ENCODE measurements around the gene ARHGAP15. TPM values are rescaled to one million over a fixed set of nuclear protein-coding genes. Genes with fewer than 3 reads are reported as not detected.

Gene ARHGAP15
- total RNA-seq, 1 donor from 2014 or later, result 0.51 TPM

GRCh38 chr2:143717053-143717452 lies 587.8 kb downstream of the ARHGAP15 start:
- Mint-ChIP-seq H3K4me3 (no peak overlapping the region), H3K27ac (no peak overlapping the region), H3K27me3 (ENCODE audit: low read depth) (no peaks in the 10 kb centered on the region), H3K4me1 (peaks cover 31% of the 10 kb centered on the region), H3K36me3 (peaks cover 10% of the 10 kb centered on the region), H3K9me3 (peaks cover 19% of the 10 kb centered on the region)
- no peak for DNase-seq (ENCODE audit: low spot score in 2 of 2, unreplicated experiment in 2 of 2)
- TF ChIP-seq, protein P1, sequence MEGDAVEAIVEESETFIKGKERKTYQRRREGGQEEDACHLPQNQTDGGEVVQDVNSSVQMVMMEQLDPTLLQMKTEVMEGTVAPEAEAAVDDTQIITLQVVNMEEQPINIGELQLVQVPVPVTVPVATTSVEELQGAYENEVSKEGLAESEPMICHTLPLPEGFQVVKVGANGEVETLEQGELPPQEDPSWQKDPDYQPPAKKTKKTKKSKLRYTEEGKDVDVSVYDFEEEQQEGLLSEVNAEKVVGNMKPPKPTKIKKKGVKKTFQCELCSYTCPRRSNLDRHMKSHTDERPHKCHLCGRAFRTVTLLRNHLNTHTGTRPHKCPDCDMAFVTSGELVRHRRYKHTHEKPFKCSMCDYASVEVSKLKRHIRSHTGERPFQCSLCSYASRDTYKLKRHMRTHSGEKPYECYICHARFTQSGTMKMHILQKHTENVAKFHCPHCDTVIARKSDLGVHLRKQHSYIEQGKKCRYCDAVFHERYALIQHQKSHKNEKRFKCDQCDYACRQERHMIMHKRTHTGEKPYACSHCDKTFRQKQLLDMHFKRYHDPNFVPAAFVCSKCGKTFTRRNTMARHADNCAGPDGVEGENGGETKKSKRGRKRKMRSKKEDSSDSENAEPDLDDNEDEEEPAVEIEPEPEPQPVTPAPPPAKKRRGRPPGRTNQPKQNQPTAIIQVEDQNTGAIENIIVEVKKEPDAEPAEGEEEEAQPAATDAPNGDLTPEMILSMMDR (IDR thresholded peaks at IDR 0.05; ENCODE audit: unreplicated experiment), result no peak

- no peak overlapping the region for H3K27ac Mint-ChIP-seq
- TF ChIP-seq, protein P1 (IDR thresholded peaks at IDR 0.05; ENCODE audit: unreplicated experiment), result no peak
- H3K4me1 Mint-ChIP-seq, result peaks cover 35% of the 10 kb centered on the region
- H3K4me3 Mint-ChIP-seq, result no peak overlapping the region
- H3K27me3 Mint-ChIP-seq (ENCODE audit: low read depth), result no peaks in the 10 kb centered on the region
- peaks cover 13% of the 10 kb centered on the region for H3K9me3 Mint-ChIP-seq
- H3K36me3 Mint-ChIP-seq, result peaks cover 8% of the 10 kb centered on the region
- no peak for DNase-seq (ENCODE audit: low spot score in 2 of 2, unreplicated experiment in 2 of 2)
These were observed 588.4 kb downstream of the ARHGAP15 start for GRCh38 chr2:143717536-143718168.

DNA sequence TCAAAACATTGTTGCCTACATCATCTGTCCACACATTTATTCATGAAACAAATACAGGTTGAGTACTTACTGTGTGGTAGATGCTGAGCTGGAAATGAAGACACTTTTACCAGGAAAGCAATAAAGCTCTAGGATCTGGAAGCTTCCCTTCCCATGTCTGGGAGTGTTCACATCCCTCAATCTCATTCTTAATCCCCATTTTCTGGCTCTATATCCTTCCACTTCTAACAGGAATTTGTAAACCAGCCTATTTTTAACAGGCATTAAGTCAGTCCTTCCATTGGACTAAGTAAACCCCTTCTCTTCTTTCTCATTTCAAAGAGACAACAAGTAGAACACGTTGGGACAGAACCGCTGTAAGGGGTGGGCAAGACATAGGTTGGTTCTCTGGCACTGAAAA lies 589.5 kb downstream of the ARHGAP15 start:
- Mint-ChIP-seq H3K36me3 (peaks cover 5% of the 10 kb centered on the region), H3K27me3 (ENCODE audit: low read depth) (no peaks in the 10 kb centered on the region), H3K9me3 (peaks cover 6% of the 10 kb centered on the region), H3K4me3 (no peak overlapping the region), H3K4me1 (peaks cover 35% of the 10 kb centered on the region), H3K27ac (no peak overlapping the region)
- TF ChIP-seq, protein P1 (IDR thresholded peaks at IDR 0.05; ENCODE audit: unreplicated experiment), result no peak
- DNase-seq (ENCODE audit: low spot score in 2 of 2, unreplicated experiment in 2 of 2), result no peak

DNA sequence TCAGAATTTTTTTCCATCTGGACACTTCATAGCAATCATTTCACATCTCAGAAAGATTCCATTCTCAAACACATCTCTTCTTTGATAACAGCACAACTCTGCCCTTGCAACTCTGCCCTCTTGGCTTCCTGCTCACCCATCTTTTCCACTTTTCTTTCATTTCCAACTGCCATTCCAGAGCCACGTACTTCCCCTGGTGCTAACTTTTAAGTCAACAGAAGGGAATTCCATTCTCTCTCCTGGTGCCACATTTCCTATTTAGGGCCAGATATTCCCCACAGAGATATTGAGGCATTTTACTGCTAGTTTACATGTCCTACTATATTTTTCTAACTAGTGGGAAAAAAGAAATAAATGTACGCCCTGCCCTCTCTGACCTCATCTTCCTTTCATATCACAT lies 590.2 kb downstream of the ARHGAP15 start:
- peaks cover 5% of the 10 kb centered on the region for H3K36me3 Mint-ChIP-seq
- peaks cover 6% of the 10 kb centered on the region for H3K9me3 Mint-ChIP-seq
- peaks cover 35% of the 10 kb centered on the region for H3K4me1 Mint-ChIP-seq
- H3K27me3 Mint-ChIP-seq (ENCODE audit: low read depth), result no peaks in the 10 kb centered on the region
- H3K4me3 Mint-ChIP-seq, result no peak overlapping the region
- TF ChIP-seq, protein P1 (IDR thresholded peaks at IDR 0.05; ENCODE audit: unreplicated experiment), result no peak
- DNase-seq (ENCODE audit: low spot score in 2 of 2, unreplicated experiment in 2 of 2), result no peak
- no peak overlapping the region for H3K27ac Mint-ChIP-seq

GRCh38 chr2:143720095-143720664 lies 591.0 kb downstream of the ARHGAP15 start:
- no peak for DNase-seq (ENCODE audit: low spot score in 2 of 2, unreplicated experiment in 2 of 2)
- no peak overlapping the region for H3K27ac Mint-ChIP-seq

More at GRCh38 chr2:143720095-143720664, 591.0 kb downstream of the ARHGAP15 start:
- H3K4me3 Mint-ChIP-seq, result no peak overlapping the region
- H3K27me3 Mint-ChIP-seq (ENCODE audit: low read depth), result no peaks in the 10 kb centered on the region
- no peaks in the 10 kb centered on the region for H3K36me3 Mint-ChIP-seq
- H3K9me3 Mint-ChIP-seq, result no peaks in the 10 kb centered on the region
- TF ChIP-seq, protein P1 (IDR thresholded peaks at IDR 0.05; ENCODE audit: unreplicated experiment), result no peak
- peaks cover 37% of the 10 kb centered on the region for H3K4me1 Mint-ChIP-seq

Data from mesothelial cell of epicardium (in vitro differentiated cells).